Sigmoid colon (tissue), 7 donors: ENCODE results near the gene IFT43. TPM values are rescaled to one million over a fixed set of nuclear protein-coding genes. Genes with fewer than 3 reads are reported as not detected.

Source experiments
- DNase-seq: peaks from one replicate; pipeline ENCODE4 v3.0.0-alpha.2; 2019
- H3K27ac ChIP-seq, 4 donors: fragments of 200-600 bp; sonication (generic); one replicate each; pipeline ENCODE4 v1.5.1; 2016 to 2019; ENCODE audit warnings: mild to moderate bottlenecking in 1 of 4
- H3K27me3 ChIP-seq, 3 donors: fragments of 200-600 bp; sonication (generic); one replicate each; pipeline ENCODE4 v1.5.1; 2019; ENCODE audit warnings: mild to moderate bottlenecking in 1 of 3
- H3K36me3 ChIP-seq, 4 donors: fragments of 200-600 bp; sonication (generic); one replicate each; pipeline ENCODE4 v1.5.1; 2016 to 2019
- H3K4me1 ChIP-seq, 4 donors: fragments of 200-600 bp; sonication (generic); one replicate each; pipeline ENCODE4 v1.5.1; 2017 to 2019
- H3K4me3 ChIP-seq, 4 donors: fragments of 200-600 bp; sonication (generic); one replicate each; pipeline ENCODE4 v1.5.1; 2017 to 2019; ENCODE audit warnings: mild to moderate bottlenecking in 2 of 4, moderate library complexity in 1 of 4
- H3K9me3 ChIP-seq, 4 donors: fragments of 200-600 bp in 3 of 4; sonication (generic) in 3 of 4; one replicate each; pipeline versions ENCODE4 v1.5.1 to v1.6.1; 2013 to 2019
- EP300 ChIP-seq, 4 donors: sonication (generic); formaldehyde crosslinking; IDR thresholded peaks; one replicate each; pipeline ENCODE4 v1.6.1; 2017; ENCODE audit warnings: antibody characterized with exemption in 4 of 4
- POLR2A ChIP-seq, 2 donors: fragments of 450-650 bp; IDR thresholded peaks; one replicate each; pipeline ENCODE4 v1.6.1; 2016; ENCODE audit warnings: antibody characterized with exemption in 2 of 2, mild to moderate bottlenecking in 2 of 2, moderate library complexity in 2 of 2
- POLR2AphosphoS5 ChIP-seq, 4 donors: sonication (generic); formaldehyde crosslinking; IDR thresholded peaks; one replicate each; pipeline ENCODE4 v1.6.1; 2017; ENCODE audit warnings: antibody characterized with exemption in 4 of 4
- WGBS, 2 donors: extraction: QIAGEN DNeasy Blood & Tissue Kit; methylation state at CpG; one replicate each; pipeline ENCODE4 v1.1.7; 2013; 5-methylcytosine and 5-hydroxymethylcytosine counted together
- intact Hi-C: fragments of 100-400 bp; cut with DNase I; formaldehyde crosslinking; loops from one replicate; pipeline ENCODE4 v1.15.1; 2023
- polyA plus RNA-seq, 3 donors: library from polyadenylated mRNA; stranded (reverse); fragments of 200-250 nt; gene quantifications; one replicate each; pipeline ENCODE4 v1.2.3, GENCODE V29; 2013
- total RNA-seq, 4 donors: library from RNA; depleted of rRNA; stranded (reverse); fragments of >200 nt; gene quantifications; one replicate each; pipeline ENCODE4 v1.1.0, GENCODE V29; 2016
- TF ChIP-seq, protein P1 (sequence below), 4 experiments: fragments of 450-650 bp in 3 of 4; fragments of 200-600 bp in 1 of 4; IDR thresholded peaks; one replicate each; pipeline ENCODE4 v1.5.1; 2016 to 2019; ENCODE audit warnings: antibody characterized with exemption in 4 of 4, mild to moderate bottlenecking in 3 of 4, moderate library complexity in 2 of 4
- donor health status: healthy with polysubstance abuse.
- donor health status: Bipolar disorder and iron deficiency.
- donor health status: healthy.

IFT43 gene
- total and polyA plus RNA-seq, 7 donors: 31.4 to 63.7 (median 42.8) TPM

DNA sequence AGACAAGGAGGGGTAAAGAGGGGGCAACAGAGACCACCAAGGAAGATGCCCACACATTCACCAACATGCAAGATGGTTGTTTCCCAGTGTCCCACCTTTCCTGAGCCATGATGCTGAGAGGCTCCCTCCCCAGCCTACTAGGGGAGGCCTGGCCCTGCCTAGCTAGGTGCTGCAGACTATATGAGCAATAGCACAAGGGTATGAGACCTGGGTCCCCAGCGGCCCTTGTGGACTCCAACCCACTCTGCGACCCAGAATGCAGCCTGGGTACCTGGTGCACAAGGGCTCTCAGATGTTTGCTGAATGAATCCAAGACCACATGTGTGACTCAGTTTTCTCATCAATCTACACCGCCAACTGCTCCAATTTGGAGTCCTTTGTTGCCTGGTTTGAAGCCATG is 17.7 kb upstream of the IFT43 start:
- H3K27ac ChIP-seq: no peak overlapping the region
- no peaks in the 10 kb centered on the region for H3K27me3 ChIP-seq

DNA sequence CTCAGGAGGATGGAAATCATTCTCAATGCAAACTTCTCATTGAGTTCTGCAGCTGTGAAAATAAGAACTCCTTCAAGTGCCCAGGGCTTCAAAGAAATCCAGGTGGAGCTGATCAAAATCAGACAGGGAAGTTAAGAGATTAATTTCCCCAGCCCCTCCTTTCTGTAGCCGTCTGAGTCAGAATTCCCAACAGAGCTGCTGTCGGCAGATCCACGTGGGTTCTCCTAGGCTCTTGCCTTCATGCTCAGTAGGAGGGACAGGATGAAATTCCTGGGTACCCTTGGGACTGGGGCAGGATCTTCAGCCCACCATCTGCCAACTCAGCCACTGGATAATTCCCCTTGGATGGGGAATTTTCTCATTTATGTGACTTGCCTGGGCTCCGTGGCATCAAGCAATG is 17.1 kb upstream of the IFT43 start:
- DNase-seq: no peak
- no peaks in the 10 kb centered on the region for H3K27me3 ChIP-seq

More for the DNA sequence above, 17.7 kb upstream of the IFT43 start:
- H3K36me3 ChIP-seq: peaks cover 0 to 70% (median 19%) of the 10 kb centered on the region in 4 donors
- WGBS, 2 donors: 96 to 97% methylated on average over 3 of the region's 3 CpGs
- H3K9me3 ChIP-seq: no peaks in the 10 kb centered on the region
- intact Hi-C loops: no loop called here
- no peak for DNase-seq
- H3K4me1 ChIP-seq: peaks cover 0 to 2% (median 0%) of the 10 kb centered on the region in 4 donors
- H3K4me3 ChIP-seq: no peak overlapping the region
- TF ChIP-seq POLR2A (IDR thresholded peaks at IDR 0.05) (no peak), EP300 (IDR thresholded peaks at IDR 0.05) (no peak), POLR2AphosphoS5 (IDR thresholded peaks at IDR 0.05) (no peak)
- TF ChIP-seq, protein P1, sequence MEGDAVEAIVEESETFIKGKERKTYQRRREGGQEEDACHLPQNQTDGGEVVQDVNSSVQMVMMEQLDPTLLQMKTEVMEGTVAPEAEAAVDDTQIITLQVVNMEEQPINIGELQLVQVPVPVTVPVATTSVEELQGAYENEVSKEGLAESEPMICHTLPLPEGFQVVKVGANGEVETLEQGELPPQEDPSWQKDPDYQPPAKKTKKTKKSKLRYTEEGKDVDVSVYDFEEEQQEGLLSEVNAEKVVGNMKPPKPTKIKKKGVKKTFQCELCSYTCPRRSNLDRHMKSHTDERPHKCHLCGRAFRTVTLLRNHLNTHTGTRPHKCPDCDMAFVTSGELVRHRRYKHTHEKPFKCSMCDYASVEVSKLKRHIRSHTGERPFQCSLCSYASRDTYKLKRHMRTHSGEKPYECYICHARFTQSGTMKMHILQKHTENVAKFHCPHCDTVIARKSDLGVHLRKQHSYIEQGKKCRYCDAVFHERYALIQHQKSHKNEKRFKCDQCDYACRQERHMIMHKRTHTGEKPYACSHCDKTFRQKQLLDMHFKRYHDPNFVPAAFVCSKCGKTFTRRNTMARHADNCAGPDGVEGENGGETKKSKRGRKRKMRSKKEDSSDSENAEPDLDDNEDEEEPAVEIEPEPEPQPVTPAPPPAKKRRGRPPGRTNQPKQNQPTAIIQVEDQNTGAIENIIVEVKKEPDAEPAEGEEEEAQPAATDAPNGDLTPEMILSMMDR (IDR thresholded peaks at IDR 0.05): no peak

DNA sequence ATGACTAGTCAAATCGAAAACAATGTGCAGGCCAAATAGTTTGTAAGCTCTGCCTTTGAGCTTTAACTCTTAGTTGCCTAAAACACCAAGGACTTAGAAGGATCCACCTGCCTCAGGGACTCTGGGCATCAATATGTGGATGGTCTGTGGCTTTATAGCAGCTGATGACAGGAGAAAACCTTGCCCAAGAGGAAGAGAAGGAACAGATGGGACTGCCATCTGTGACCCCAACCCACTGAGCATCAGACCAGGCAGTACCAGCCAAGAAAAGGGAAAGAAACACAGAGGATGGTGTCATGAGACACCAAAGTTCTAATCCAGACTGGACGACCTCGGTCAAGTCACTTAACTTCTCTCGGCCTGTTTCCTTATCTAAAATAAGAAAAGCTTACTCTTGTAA is 16.4 kb upstream of the IFT43 start:
- H3K27ac ChIP-seq: peak overlapping the region in 2 of 4 donors; percentile 8 to 21
- no peaks in the 10 kb centered on the region for H3K27me3 ChIP-seq
- no peak overlapping the region for H3K4me3 ChIP-seq
- 76 to 81% methylated on average over 4 of the region's 4 CpGs for WGBS, 2 donors
- intact Hi-C loops: no loop called here
- peaks cover 0 to 58% (median 13%) of the 10 kb centered on the region in 4 donors for H3K36me3 ChIP-seq
- H3K4me1 ChIP-seq: peaks cover 0 to 5% (median 0%) of the 10 kb centered on the region in 4 donors
- TF ChIP-seq, protein P1 (IDR thresholded peaks at IDR 0.05): no peak
- no peak for TF ChIP-seq EP300 (IDR thresholded peaks at IDR 0.05)
- no peak for TF ChIP-seq POLR2A (IDR thresholded peaks at IDR 0.05)
- TF ChIP-seq POLR2AphosphoS5 (IDR thresholded peaks at IDR 0.05): no peak
- DNase-seq: no peak
- no peaks in the 10 kb centered on the region for H3K9me3 ChIP-seq

More for the DNA sequence above, 17.1 kb upstream of the IFT43 start:
- H3K4me1 ChIP-seq: peaks cover 0 to 5% (median 0%) of the 10 kb centered on the region in 4 donors
- WGBS, 2 donors: 84 to 85% methylated on average over 4 of the region's 4 CpGs
- no peaks in the 10 kb centered on the region for H3K9me3 ChIP-seq
- TF ChIP-seq POLR2A (IDR thresholded peaks at IDR 0.05): no peak
- TF ChIP-seq, protein P1 (IDR thresholded peaks at IDR 0.05): no peak
- intact Hi-C loops: no loop called here
- peak overlapping the region in 2 of 4 donors; percentile 8 to 21 for H3K27ac ChIP-seq
- H3K4me3 ChIP-seq: no peak overlapping the region
- peaks cover 0 to 65% (median 16%) of the 10 kb centered on the region in 4 donors for H3K36me3 ChIP-seq

DNA sequence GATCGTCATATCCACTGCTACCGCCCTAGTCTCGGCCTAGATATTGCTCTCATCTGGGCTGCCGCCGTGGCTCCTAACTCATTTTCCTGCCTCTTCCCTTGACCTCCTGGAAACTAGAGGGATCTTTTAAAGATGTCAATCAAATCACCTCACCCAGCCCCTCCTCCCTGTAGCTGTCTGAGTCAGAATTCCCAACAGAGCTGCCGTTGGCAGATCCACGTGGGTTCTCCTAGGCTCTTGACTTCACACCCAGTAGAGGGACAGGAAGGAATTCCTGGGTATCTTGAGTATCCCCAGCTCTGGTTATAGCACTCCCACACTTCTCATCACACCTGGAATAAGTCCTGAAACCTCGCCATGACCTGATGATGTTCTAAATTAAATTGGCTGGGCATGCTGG is 15.7 kb upstream of the IFT43 start:
- intact Hi-C loops: no loop called here
- H3K36me3 ChIP-seq: peaks cover 0 to 50% (median 11%) of the 10 kb centered on the region in 4 donors
- H3K27ac ChIP-seq: no peak overlapping the region
- WGBS, 2 donors: 78 to 85% methylated on average over 8 of the region's 8 CpGs
- H3K9me3 ChIP-seq: no peaks in the 10 kb centered on the region
- peaks cover 0 to 5% (median 0%) of the 10 kb centered on the region in 4 donors for H3K4me1 ChIP-seq
- no peak for TF ChIP-seq EP300 (IDR thresholded peaks at IDR 0.05)
- no peak for TF ChIP-seq POLR2AphosphoS5 (IDR thresholded peaks at IDR 0.05)
- TF ChIP-seq POLR2A (IDR thresholded peaks at IDR 0.05): no peak
- TF ChIP-seq, protein P1 (IDR thresholded peaks at IDR 0.05): no peak
- no peak overlapping the region for H3K4me3 ChIP-seq
- DNase-seq: no peak
- H3K27me3 ChIP-seq: no peaks in the 10 kb centered on the region

DNA sequence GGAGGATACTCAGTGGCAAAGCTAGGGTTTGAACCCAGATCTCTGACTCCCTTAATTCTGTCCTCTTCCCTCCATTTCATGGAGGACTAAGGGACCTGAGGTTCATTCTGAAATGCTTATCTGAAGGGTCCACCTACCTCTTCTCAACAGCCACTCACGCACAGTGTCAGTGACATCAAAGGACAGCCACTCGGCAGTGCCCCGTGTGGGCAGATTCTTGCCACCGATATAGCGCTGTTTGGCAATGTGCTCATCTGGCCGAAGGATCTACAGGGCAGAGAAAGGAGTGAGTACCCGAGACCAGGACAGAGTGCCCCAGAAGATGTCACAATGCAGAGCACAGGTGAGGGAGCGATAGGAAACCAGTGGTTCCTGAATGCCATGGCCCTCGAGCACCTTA is 14.6 kb upstream of the IFT43 start:
- H3K36me3 ChIP-seq: peaks cover 0 to 41% (median 9%) of the 10 kb centered on the region in 4 donors
- no peaks in the 10 kb centered on the region for H3K9me3 ChIP-seq
- WGBS, 2 donors: 93 to 95% methylated on average over 9 of the region's 9 CpGs
- DNase-seq: no peak
- H3K4me1 ChIP-seq: peaks cover 0 to 5% (median 0%) of the 10 kb centered on the region in 4 donors
- intact Hi-C loops: no loop called here
- H3K27me3 ChIP-seq: no peaks in the 10 kb centered on the region
- TF ChIP-seq, protein P1 (IDR thresholded peaks at IDR 0.05): no peak
- TF ChIP-seq EP300 (IDR thresholded peaks at IDR 0.05): no peak
- TF ChIP-seq POLR2A (IDR thresholded peaks at IDR 0.05): no peak
- no peak for TF ChIP-seq POLR2AphosphoS5 (IDR thresholded peaks at IDR 0.05)
- H3K27ac ChIP-seq: no peak overlapping the region
- H3K4me3 ChIP-seq: no peak overlapping the region
